Astrocyte (in vitro differentiated cells and primary cell): Measurements from ENCODE around the gene CTNND2. TPM values are rescaled to one million over a fixed set of nuclear protein-coding genes. Genes with fewer than 3 reads are reported as not detected.

ENCODE experiments used
- DNase-seq: peaks from one replicate; pipeline ENCODE4 v3.0.0-alpha.2; 2010; ENCODE audit warnings: low read depth
- FAIRE-seq: peaks from 2 replicates; lab custom pipeline; 2011; peaks lifted over from hg19 to GRCh38; lab: Jason Lieb, UNC
- H2AFZ ChIP-seq: 2 replicates; pipeline ENCODE4 v1.6.0; 2012; ENCODE audit warnings: low read depth, low read length, inconsistent platforms
- H3K27ac ChIP-seq: 2 replicates; pipeline ENCODE4 v1.5.1; 2011; ENCODE audit warnings: low read depth, low read length, inconsistent platforms
- H3K27me3 ChIP-seq: 2 replicates; pipeline ENCODE4 v1.6.0; 2011; ENCODE audit warnings: low read length, inconsistent platforms; ENCODE audit not compliant: insufficient read depth
- H3K36me3 ChIP-seq: 2 replicates; pipeline ENCODE4 v1.5.1; 2011; ENCODE audit warnings: low read length, inconsistent platforms; ENCODE audit not compliant: insufficient read depth
- H3K4me1 ChIP-seq: 2 replicates; pipeline ENCODE4 v1.5.1; 2011; ENCODE audit warnings: low read length, inconsistent platforms; ENCODE audit not compliant: insufficient read depth
- H3K4me2 ChIP-seq: 2 replicates; pipeline ENCODE4 v1.6.0; 2012; ENCODE audit warnings: low read length, inconsistent platforms
- H3K4me3 ChIP-seq: 2 replicates; pipeline ENCODE4 v1.5.1; 2011; ENCODE audit warnings: low read depth, mild to moderate bottlenecking, low read length, inconsistent platforms; ENCODE audit not compliant: insufficient read depth
- H3K79me2 ChIP-seq: 2 replicates; pipeline ENCODE4 v1.6.0; 2012; ENCODE audit warnings: mild to moderate bottlenecking, low read length, inconsistent platforms; ENCODE audit not compliant: insufficient read depth
- H3K9ac ChIP-seq: 2 replicates; pipeline ENCODE4 v1.6.0; 2012; ENCODE audit warnings: mild to moderate bottlenecking, low read length, inconsistent platforms
- H3K9me3 ChIP-seq: 2 replicates; pipeline ENCODE4 v1.5.1; 2012; ENCODE audit warnings: low read depth, mild to moderate bottlenecking, low read length, inconsistent platforms; ENCODE audit not compliant: insufficient read depth
- H4K20me1 ChIP-seq: 2 replicates; pipeline ENCODE4 v1.6.0; 2012; ENCODE audit warnings: low read length, inconsistent platforms; ENCODE audit not compliant: insufficient read depth
- H3K27ac Mint-ChIP-seq: one replicate; pipeline ENCODE4 v1.8.0; 2021; ENCODE audit warnings: mild to moderate bottlenecking, mixed read lengths; ENCODE audit not compliant: unreplicated experiment
- H3K27me3 Mint-ChIP-seq: one replicate; pipeline ENCODE4 v1.8.0; 2021; ENCODE audit warnings: low read depth, mixed read lengths; ENCODE audit not compliant: unreplicated experiment
- H3K36me3 Mint-ChIP-seq: one replicate; pipeline ENCODE4 v1.8.0; 2021; ENCODE audit warnings: low read depth, mixed read lengths; ENCODE audit not compliant: unreplicated experiment
- H3K4me1 Mint-ChIP-seq: one replicate; pipeline ENCODE4 v1.8.0; 2021; ENCODE audit warnings: low read depth, mixed read lengths; ENCODE audit not compliant: unreplicated experiment
- H3K4me3 Mint-ChIP-seq: one replicate; pipeline ENCODE4 v1.8.0; 2021; ENCODE audit warnings: mild to moderate bottlenecking, moderate library complexity, mixed read lengths; ENCODE audit not compliant: unreplicated experiment
- H3K9me3 Mint-ChIP-seq: one replicate; pipeline ENCODE4 v1.8.0; 2021; ENCODE audit warnings: mild to moderate bottlenecking, mixed read lengths; ENCODE audit not compliant: unreplicated experiment
- EZH2 ChIP-seq: IDR thresholded peaks from 2 replicates; pipeline ENCODE4 v1.6.1; 2012; ENCODE audit warnings: mild to moderate bottlenecking, low read length, inconsistent platforms; ENCODE audit not compliant: insufficient read depth
- total RNA-seq: library from RNA; stranded (reverse); gene quantifications from 2 replicates; pipeline ENCODE4 v1.2.1, GENCODE V29; 2021
- TF ChIP-seq, protein P1 (sequence below): IDR thresholded peaks from 2 replicates; pipeline ENCODE4 v1.5.1; 2011; ENCODE audit warnings: low read depth, mild to moderate bottlenecking, inconsistent platforms, low read length, moderate library complexity; ENCODE audit not compliant: insufficient read depth

Gene CTNND2
- total RNA-seq, 1 donor from 2014 or later = 4.5 TPM

GRCh38 chr5:11104210-11104609 lies 800.0 kb downstream of the CTNND2 start:
- no peak overlapping the region for H2AFZ ChIP-seq
- H3K9ac ChIP-seq = no peak overlapping the region
- no peaks in the 10 kb centered on the region for H3K36me3 ChIP-seq
- no peak overlapping the region for H3K4me3 ChIP-seq
- no peaks in the 10 kb centered on the region for H3K4me1 ChIP-seq
- H3K4me2 ChIP-seq = no peak overlapping the region
- TF ChIP-seq, protein P1, sequence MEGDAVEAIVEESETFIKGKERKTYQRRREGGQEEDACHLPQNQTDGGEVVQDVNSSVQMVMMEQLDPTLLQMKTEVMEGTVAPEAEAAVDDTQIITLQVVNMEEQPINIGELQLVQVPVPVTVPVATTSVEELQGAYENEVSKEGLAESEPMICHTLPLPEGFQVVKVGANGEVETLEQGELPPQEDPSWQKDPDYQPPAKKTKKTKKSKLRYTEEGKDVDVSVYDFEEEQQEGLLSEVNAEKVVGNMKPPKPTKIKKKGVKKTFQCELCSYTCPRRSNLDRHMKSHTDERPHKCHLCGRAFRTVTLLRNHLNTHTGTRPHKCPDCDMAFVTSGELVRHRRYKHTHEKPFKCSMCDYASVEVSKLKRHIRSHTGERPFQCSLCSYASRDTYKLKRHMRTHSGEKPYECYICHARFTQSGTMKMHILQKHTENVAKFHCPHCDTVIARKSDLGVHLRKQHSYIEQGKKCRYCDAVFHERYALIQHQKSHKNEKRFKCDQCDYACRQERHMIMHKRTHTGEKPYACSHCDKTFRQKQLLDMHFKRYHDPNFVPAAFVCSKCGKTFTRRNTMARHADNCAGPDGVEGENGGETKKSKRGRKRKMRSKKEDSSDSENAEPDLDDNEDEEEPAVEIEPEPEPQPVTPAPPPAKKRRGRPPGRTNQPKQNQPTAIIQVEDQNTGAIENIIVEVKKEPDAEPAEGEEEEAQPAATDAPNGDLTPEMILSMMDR = no peak
- TF ChIP-seq EZH2 = no peak
- H3K9me3 Mint-ChIP-seq = no peaks in the 10 kb centered on the region
- H3K4me3 Mint-ChIP-seq = no peak overlapping the region
- H3K27me3 Mint-ChIP-seq = peaks cover 8% of the 10 kb centered on the region
- H4K20me1 ChIP-seq = no peaks in the 10 kb centered on the region
- H3K27me3 ChIP-seq = no peaks in the 10 kb centered on the region
- no peaks in the 10 kb centered on the region for H3K36me3 Mint-ChIP-seq
- H3K27ac ChIP-seq = no peak overlapping the region
- DNase-seq (no peak), FAIRE-seq (no peak)
- no peaks in the 10 kb centered on the region for H3K4me1 Mint-ChIP-seq
- H3K9me3 ChIP-seq = no peaks in the 10 kb centered on the region
- H3K27ac Mint-ChIP-seq = no peak overlapping the region
- no peaks in the 10 kb centered on the region for H3K79me2 ChIP-seq

GRCh38 chr5:11084111-11084510 lies 820.1 kb downstream of the CTNND2 start:
- no peak for FAIRE-seq
- Mint-ChIP-seq H3K4me3 (no peak overlapping the region), H3K9me3 (peaks cover 2% of the 10 kb centered on the region), H3K4me1 (no peaks in the 10 kb centered on the region), H3K27ac (no peak overlapping the region), H3K27me3 (peaks cover 7% of the 10 kb centered on the region), H3K36me3 (no peaks in the 10 kb centered on the region)
- Histone ChIP-seq H3K79me2 (no peaks in the 10 kb centered on the region), H3K9me3 (no peaks in the 10 kb centered on the region), H3K27ac (no peak overlapping the region), H2AFZ (no peak overlapping the region), H4K20me1 (no peaks in the 10 kb centered on the region), H3K27me3 (no peaks in the 10 kb centered on the region), H3K9ac (no peak overlapping the region), H3K36me3 (no peaks in the 10 kb centered on the region), H3K4me3 (no peak overlapping the region), H3K4me2 (no peak overlapping the region), H3K4me1 (no peaks in the 10 kb centered on the region)
- no peak for DNase-seq
- no peak for TF ChIP-seq EZH2
- TF ChIP-seq, protein P1 = no peak

- Histone ChIP-seq H3K4me1 (no peaks in the 10 kb centered on the region), H4K20me1 (no peaks in the 10 kb centered on the region), H3K36me3 (no peaks in the 10 kb centered on the region), H2AFZ (no peak overlapping the region), H3K79me2 (no peaks in the 10 kb centered on the region), H3K4me2 (no peak overlapping the region), H3K27me3 (no peaks in the 10 kb centered on the region), H3K9ac (no peak overlapping the region), H3K9me3 (no peaks in the 10 kb centered on the region), H3K27ac (no peak overlapping the region), H3K4me3 (no peak overlapping the region)
- no peak for TF ChIP-seq EZH2
- TF ChIP-seq, protein P1 = no peak
- H3K9me3 Mint-ChIP-seq = no peaks in the 10 kb centered on the region
- no peak overlapping the region for H3K4me3 Mint-ChIP-seq
- peaks cover 7% of the 10 kb centered on the region for H3K27me3 Mint-ChIP-seq
- no peaks in the 10 kb centered on the region for H3K36me3 Mint-ChIP-seq
- H3K4me1 Mint-ChIP-seq = no peaks in the 10 kb centered on the region
- no peak for FAIRE-seq
- no peak overlapping the region for H3K27ac Mint-ChIP-seq
- no peak for DNase-seq
Observed at GRCh38 chr5:11082404-11082945, 821.8 kb downstream of the CTNND2 start.
